ENCODE results near the gene FAM120A. TPM values are rescaled to one million over a fixed set of nuclear protein-coding genes. Genes with fewer than 3 reads are reported as not detected.

The FAM120A gene
- total RNA-seq, 2 donors from 2014 or later, result 79.6 to 79.7 TPM

Small RNA genes within 50 kb of the gene (microRNA-seq; reads per million reads assigned to microRNA genes)
- gene MIR548AU, result 0 reads per million in 2 donors

Other genes with a start within 250 kb of the FAM120A start
- 10 to 100 TPM; 34.5 to 34.7 TPM for gene FAM120AOS, start 1.9 kb downstream of the FAM120A start, total RNA-seq
- gene PHF2, start 124.9 kb downstream of the FAM120A start, total RNA-seq, result 10 to 100 TPM; 25.7 to 27.7 TPM